WTC11 (cell line): ENCODE data around the gene RAB43. TPM values are rescaled to one million over a fixed set of nuclear protein-coding genes. Genes with fewer than 3 reads are reported as not detected.
"Not testable (repeated sequence)": the region's sequence is repeated elsewhere in the genome, so short reads cannot be mapped to it uniquely, and the experiment has no call there.

Source experiments
- ATAC-seq: fragments of 200-7000 bp; cut with Tn5 transposase; 2 replicates; pipeline ENCODE4 v1.10.0; 2021; ENCODE audit warnings: mild to moderate bottlenecking, moderate library complexity
- CTCF ChIA-PET: fragments of 300-600 bp; sonication (Branson Sonifier 250); formaldehyde crosslinking; loops from one replicate; lab custom pipeline; 2021; ENCODE audit warnings: antibody characterized with exemption; lab: Charles Lee
- POLR2A ChIA-PET: fragments of 350-600 bp; sonication (Branson Sonifier 250); formaldehyde crosslinking; loops from one replicate; lab custom pipeline; 2021; ENCODE audit warnings: antibody characterized with exemption; lab: Charles Lee
- DNase-seq: peaks from one replicate; pipeline ENCODE4 v3.0.0; 2021; ENCODE audit warnings: low spot score
- H3K27ac Mint-ChIP-seq: 2 replicates; pipeline ENCODE4 v1.8.0; 2021; ENCODE audit warnings: mixed read lengths
- H3K27me3 Mint-ChIP-seq: 2 replicates; pipeline ENCODE4 v1.8.0; 2021; ENCODE audit warnings: low read depth, mild to moderate bottlenecking, moderate library complexity, mixed read lengths
- H3K36me3 Mint-ChIP-seq: 2 replicates; pipeline ENCODE4 v1.8.0; 2021; ENCODE audit warnings: mixed read lengths
- H3K4me1 Mint-ChIP-seq: 2 replicates; pipeline ENCODE4 v1.8.0; 2022; ENCODE audit warnings: mixed read lengths
- H3K4me3 Mint-ChIP-seq: 2 replicates; pipeline ENCODE4 v1.8.0; 2021; ENCODE audit warnings: mild to moderate bottlenecking, moderate library complexity, mixed read lengths
- H3K9me3 Mint-ChIP-seq: 2 replicates; pipeline ENCODE4 v1.8.0; 2021; ENCODE audit warnings: mixed read lengths
- AR ChIP-seq: fragments of 250-450 bp; sonication (Bioruptor Pico); IDR thresholded peaks from 2 replicates; pipeline ENCODE4 v1.9.0; 2021; ENCODE audit warnings: mild to moderate bottlenecking
- ARID4B ChIP-seq: sonication (generic); formaldehyde crosslinking; IDR thresholded peaks from 2 replicates; pipeline ENCODE4 v1.8.0; 2023; ENCODE audit warnings: missing genetic modification reagents, mild to moderate bottlenecking, borderline replicate concordance
- CREB1 ChIP-seq: sonication (generic); formaldehyde crosslinking; IDR thresholded peaks from 2 replicates; pipeline ENCODE4 v1.8.0; 2023; ENCODE audit warnings: mild to moderate bottlenecking, missing genetic modification reagents
- CREM ChIP-seq: sonication (generic); formaldehyde crosslinking; IDR thresholded peaks from 2 replicates; pipeline ENCODE4 v1.8.1; 2022; ENCODE audit warnings: mild to moderate bottlenecking, missing genetic modification reagents, moderate library complexity
- E2F4 ChIP-seq: sonication (generic); formaldehyde crosslinking; IDR thresholded peaks from 2 replicates; pipeline ENCODE4 v1.8.1; 2022; ENCODE audit warnings: low read depth, mild to moderate bottlenecking, moderate library complexity, missing genetic modification reagents, borderline replicate concordance
- ELF4 ChIP-seq: sonication (generic); formaldehyde crosslinking; IDR thresholded peaks from 2 replicates; pipeline ENCODE4 v1.8.1; 2022; ENCODE audit warnings: low read depth, mild to moderate bottlenecking, moderate library complexity, missing genetic modification reagents
- ERG ChIP-seq: fragments of 250-450 bp; sonication (Bioruptor Pico); IDR thresholded peaks from 2 replicates; pipeline ENCODE4 v1.8.0; 2021; ENCODE audit warnings: mild to moderate bottlenecking
- FOXP1 ChIP-seq: sonication (generic); formaldehyde crosslinking; IDR thresholded peaks from 2 replicates; pipeline ENCODE4 v1.8.0; 2022; ENCODE audit warnings: missing genetic modification reagents, mild to moderate bottlenecking, moderate library complexity, borderline replicate concordance
- GRHL2 ChIP-seq: fragments of 250-450 bp; sonication (Bioruptor Pico); IDR thresholded peaks from 2 replicates; pipeline ENCODE4 v1.8.0; 2022; ENCODE audit warnings: mild to moderate bottlenecking, moderate library complexity; ENCODE audit not compliant: insufficient replicate concordance, severe bottlenecking
- RELA ChIP-seq: sonication (generic); formaldehyde crosslinking; IDR thresholded peaks from 2 replicates; pipeline ENCODE4 v1.8.1; 2022; ENCODE audit warnings: missing genetic modification reagents, mild to moderate bottlenecking, borderline replicate concordance
- SMAD3 ChIP-seq: sonication (generic); formaldehyde crosslinking; IDR thresholded peaks from 2 replicates; pipeline ENCODE4 v1.8.0; 2022; ENCODE audit warnings: missing genetic modification reagents, mild to moderate bottlenecking, borderline replicate concordance
- ZNF416 ChIP-seq: fragments of 250-450 bp; sonication (Bioruptor Pico); IDR thresholded peaks from 2 replicates; pipeline ENCODE4 v1.9.0; 2021; ENCODE audit warnings: mild to moderate bottlenecking, inconsistent platforms
- total RNA-seq: library from RNA; stranded (reverse); gene quantifications from 3 replicates; pipeline ENCODE4 v1.2.3, GENCODE V29; 2021

The RAB43 gene
- total RNA-seq, 1 experiment from 2014 or later = 34.5 TPM

- TF ChIP-seq CREM = peak; percentile 94
- peak; percentile 51; the same call in 1 of the 2 replicates for TF ChIP-seq ARID4B (CRISPR knock-in tag)
- no peak for TF ChIP-seq E2F4
- TF ChIP-seq SMAD3 (CRISPR knock-in tag) = no peak
- TF ChIP-seq CREB1 = 0 out of 2 replicates have a peak, but pooled peaks have one; percentile 26
- no peak for TF ChIP-seq GRHL2 (CRISPR knock-in tag)
- 0 out of 2 replicates have a peak, but pooled peaks have one; percentile 53 for TF ChIP-seq FOXP1 (CRISPR knock-in tag)
Observed at GRCh38 chr3:129160891-129161859, 39.6 kb upstream of the RAB43 start, which contains the start of gene ISY1 (continued).

- POLR2A ChIA-PET = interaction anchor here (0.7 kb wide), 1 partner anchor 1188 kb away, joined by 5 read pairs; no protein-coding TSS in a partner anchor
Observed at GRCh38 chr3:129144786-129145185, 23.2 kb upstream of the RAB43 start.

GRCh38 chr3:129141011-129141410 is 19.4 kb upstream of the RAB43 start:
- POLR2A ChIA-PET, H3K27ac Mint-ChIP-seq, H3K4me1 Mint-ChIP-seq, DNase-seq, H3K9me3 Mint-ChIP-seq, H3K27me3 Mint-ChIP-seq, ATAC-seq, CTCF ChIA-PET, H3K4me3 Mint-ChIP-seq: not testable (repeated sequence)
- H3K36me3 Mint-ChIP-seq = peaks cover 10% of the 10 kb centered on the region

More at GRCh38 chr3:129144786-129145185, 23.2 kb upstream of the RAB43 start:
- H3K4me3 Mint-ChIP-seq = no peak overlapping the region
- DNase-seq = no peak
- ATAC-seq = no peak
- CTCF ChIA-PET = no interaction called here
- no peaks in the 10 kb centered on the region for H3K4me1 Mint-ChIP-seq
- H3K36me3 Mint-ChIP-seq = peaks cover 6% of the 10 kb centered on the region
- H3K9me3 Mint-ChIP-seq = no peaks in the 10 kb centered on the region
- H3K27ac Mint-ChIP-seq = no peak overlapping the region
- H3K27me3 Mint-ChIP-seq = no peaks in the 10 kb centered on the region
- TF ChIP-seq RELA (CRISPR knock-in tag) (no peak), ZNF416 (CRISPR knock-in tag) (no peak), AR (CRISPR knock-in tag) (no peak), ERG (CRISPR knock-in tag) (no peak), ELF4 (no peak)
